Hepatocyte (in vitro differentiated cells): ENCODE measurements around the gene RHEX. TPM values are rescaled to one million over a fixed set of nuclear protein-coding genes. Genes with fewer than 3 reads are reported as not detected.
A peak's percentile ranks its signal among the peaks of the same experiment; 100 is the strongest.

Source experiments
- DNase-seq: peaks from one replicate; pipeline ENCODE4 v3.0.0-alpha.2; 2016; ENCODE audit warnings: low spot score
- H2AFZ ChIP-seq: fragments of 200-600 bp; sonication (generic); 2 replicates; pipeline ENCODE4 v1.6.0; 2016; ENCODE audit warnings: antibody characterized with exemption, mild to moderate bottlenecking
- H3K27ac ChIP-seq: fragments of 200-600 bp; sonication (generic); 2 replicates; pipeline ENCODE4 v1.5.1; 2016; ENCODE audit warnings: mild to moderate bottlenecking
- H3K27me3 ChIP-seq: fragments of 200-600 bp; sonication (generic); 2 replicates; pipeline ENCODE4 v1.6.1; 2016
- H3K36me3 ChIP-seq: fragments of 200-600 bp; sonication (generic); replicated peaks from 2 replicates; pipeline ENCODE4 v1.5.1; 2016; ENCODE audit warnings: low read depth; ENCODE audit not compliant: insufficient read depth
- H3K4me1 ChIP-seq: fragments of 200-600 bp; sonication (generic); 2 replicates; pipeline ENCODE4 v1.5.1; 2016; ENCODE audit warnings: mild to moderate bottlenecking, moderate library complexity; ENCODE audit not compliant: insufficient read depth
- H3K4me2 ChIP-seq: fragments of 200-600 bp; sonication (generic); 2 replicates; pipeline ENCODE4 v1.6.0; 2016
- H3K4me3 ChIP-seq: fragments of 200-600 bp; sonication (generic); 2 replicates; pipeline ENCODE4 v1.5.1; 2016; ENCODE audit warnings: mild to moderate bottlenecking
- H3K79me2 ChIP-seq: fragments of 200-600 bp; sonication (generic); 2 replicates; pipeline ENCODE4 v1.6.0; 2017; ENCODE audit warnings: mild to moderate bottlenecking
- H3K9me2 ChIP-seq: fragments of 200-600 bp; sonication (generic); replicated peaks from 2 replicates; pipeline ENCODE4 v1.6.0; 2017; ENCODE audit warnings: mild to moderate bottlenecking; ENCODE audit not compliant: insufficient read depth
- H3K9me3 ChIP-seq: fragments of 200-600 bp; sonication (generic); 2 replicates; pipeline ENCODE4 v1.5.1; 2016; ENCODE audit warnings: low read depth, mild to moderate bottlenecking
- H4K20me1 ChIP-seq: fragments of 200-600 bp; sonication (generic); 2 replicates; pipeline ENCODE4 v1.6.0; 2016; ENCODE audit warnings: mild to moderate bottlenecking; ENCODE audit not compliant: insufficient read depth, poor library complexity, severe bottlenecking
- EZH2 ChIP-seq: fragments of 200-600 bp; sonication (generic); IDR thresholded peaks from 2 replicates; pipeline ENCODE4 v1.6.1; 2016; ENCODE audit warnings: antibody characterized with exemption, mild to moderate bottlenecking, borderline replicate concordance
- EZH2phosphoT487 ChIP-seq: fragments of 200-600 bp; sonication (generic); IDR thresholded peaks from one replicate; pipeline ENCODE4 v1.6.1; 2018; ENCODE audit warnings: antibody characterized with exemption, mild to moderate bottlenecking, low read depth, moderate library complexity; ENCODE audit not compliant: unreplicated experiment, severe bottlenecking
- WGBS: methylation state at CpG from one replicate; pipeline ENCODE4 v1.1.6; 2016; ENCODE audit warnings: low lambda C conversion rate; ENCODE audit errors: missing lambda C conversion rate; 5-methylcytosine and 5-hydroxymethylcytosine counted together
- polyA plus RNA-seq: library from polyadenylated mRNA; unstranded; fragments of >200 nt; fragmentation: Nextera tagmentation; extraction: Ambion mirVana; gene quantifications from 2 replicates; pipeline ENCODE4 v1.2.1, GENCODE V29; 2016
- total RNA-seq: library from RNA; depleted of rRNA; stranded (reverse); fragments of >200 nt; gene quantifications from 2 replicates; pipeline ENCODE4 v1.2.3, GENCODE V29; 2014
- TF ChIP-seq, protein P1 (sequence below): fragments of 200-600 bp; sonication (generic); IDR thresholded peaks from 2 replicates; pipeline ENCODE4 v1.5.1; 2016; ENCODE audit warnings: antibody characterized with exemption, mild to moderate bottlenecking; ENCODE audit not compliant: poor library complexity

The RHEX gene
- total and polyA plus RNA-seq, 2 experiments from 2014 or later = 0.51 TPM; not detected in 1

DNA sequence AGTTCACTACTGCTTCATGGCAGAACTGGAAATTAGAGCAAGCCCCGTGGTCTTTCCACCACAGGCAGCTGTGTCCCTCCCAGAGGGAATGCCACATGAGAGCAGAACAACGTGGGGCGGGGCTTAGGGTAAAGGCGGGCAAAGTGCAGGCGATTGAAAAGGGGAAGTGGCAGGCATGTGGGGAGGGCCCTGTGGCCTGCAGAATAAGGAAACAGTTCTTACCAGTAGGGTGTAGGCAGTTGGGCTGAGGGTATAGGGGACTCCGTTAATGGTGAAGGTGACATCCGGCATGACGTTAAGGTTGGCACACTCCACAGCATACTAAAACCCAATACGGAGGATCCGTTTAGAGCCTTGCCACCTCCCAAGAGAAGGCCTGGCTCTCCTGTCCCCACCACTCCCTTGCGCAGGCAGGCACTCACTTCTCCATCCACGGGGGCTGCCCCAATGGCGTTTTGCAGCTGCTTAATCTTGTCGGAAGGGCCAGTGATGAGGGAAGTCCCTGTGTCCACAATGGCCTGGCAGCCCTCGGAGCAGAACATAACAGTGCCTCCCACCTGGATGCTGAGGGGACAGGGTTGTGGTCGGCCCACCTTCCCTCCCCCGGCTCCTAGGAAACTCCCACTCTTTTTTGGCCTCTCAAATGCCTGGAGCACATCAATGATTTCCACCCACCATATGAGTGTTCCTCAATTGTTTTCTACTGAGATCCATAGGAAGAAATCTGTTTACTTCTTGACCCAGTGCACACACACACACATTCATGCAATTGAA lies 40.7 kb upstream of the RHEX start:
- WGBS = 85% methylated on average over 17 of the region's 17 CpGs
- Histone ChIP-seq H3K27ac (no peak overlapping the region), H3K4me3 (no peak overlapping the region), H3K4me2 (no peak overlapping the region), H4K20me1 (no peaks in the 10 kb centered on the region), H3K4me1 (no peaks in the 10 kb centered on the region), H3K9me3 (no peaks in the 10 kb centered on the region), H3K36me3 (no peaks in the 10 kb centered on the region), H2AFZ (no peak overlapping the region), H3K79me2 (no peaks in the 10 kb centered on the region), H3K9me2 (no peaks in the 10 kb centered on the region), H3K27me3 (no peaks in the 10 kb centered on the region)
- DNase-seq = peak; percentile 40
- TF ChIP-seq, protein P1, sequence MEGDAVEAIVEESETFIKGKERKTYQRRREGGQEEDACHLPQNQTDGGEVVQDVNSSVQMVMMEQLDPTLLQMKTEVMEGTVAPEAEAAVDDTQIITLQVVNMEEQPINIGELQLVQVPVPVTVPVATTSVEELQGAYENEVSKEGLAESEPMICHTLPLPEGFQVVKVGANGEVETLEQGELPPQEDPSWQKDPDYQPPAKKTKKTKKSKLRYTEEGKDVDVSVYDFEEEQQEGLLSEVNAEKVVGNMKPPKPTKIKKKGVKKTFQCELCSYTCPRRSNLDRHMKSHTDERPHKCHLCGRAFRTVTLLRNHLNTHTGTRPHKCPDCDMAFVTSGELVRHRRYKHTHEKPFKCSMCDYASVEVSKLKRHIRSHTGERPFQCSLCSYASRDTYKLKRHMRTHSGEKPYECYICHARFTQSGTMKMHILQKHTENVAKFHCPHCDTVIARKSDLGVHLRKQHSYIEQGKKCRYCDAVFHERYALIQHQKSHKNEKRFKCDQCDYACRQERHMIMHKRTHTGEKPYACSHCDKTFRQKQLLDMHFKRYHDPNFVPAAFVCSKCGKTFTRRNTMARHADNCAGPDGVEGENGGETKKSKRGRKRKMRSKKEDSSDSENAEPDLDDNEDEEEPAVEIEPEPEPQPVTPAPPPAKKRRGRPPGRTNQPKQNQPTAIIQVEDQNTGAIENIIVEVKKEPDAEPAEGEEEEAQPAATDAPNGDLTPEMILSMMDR = no peak
- no peak for TF ChIP-seq EZH2
- TF ChIP-seq EZH2phosphoT487 = no peak

DNA sequence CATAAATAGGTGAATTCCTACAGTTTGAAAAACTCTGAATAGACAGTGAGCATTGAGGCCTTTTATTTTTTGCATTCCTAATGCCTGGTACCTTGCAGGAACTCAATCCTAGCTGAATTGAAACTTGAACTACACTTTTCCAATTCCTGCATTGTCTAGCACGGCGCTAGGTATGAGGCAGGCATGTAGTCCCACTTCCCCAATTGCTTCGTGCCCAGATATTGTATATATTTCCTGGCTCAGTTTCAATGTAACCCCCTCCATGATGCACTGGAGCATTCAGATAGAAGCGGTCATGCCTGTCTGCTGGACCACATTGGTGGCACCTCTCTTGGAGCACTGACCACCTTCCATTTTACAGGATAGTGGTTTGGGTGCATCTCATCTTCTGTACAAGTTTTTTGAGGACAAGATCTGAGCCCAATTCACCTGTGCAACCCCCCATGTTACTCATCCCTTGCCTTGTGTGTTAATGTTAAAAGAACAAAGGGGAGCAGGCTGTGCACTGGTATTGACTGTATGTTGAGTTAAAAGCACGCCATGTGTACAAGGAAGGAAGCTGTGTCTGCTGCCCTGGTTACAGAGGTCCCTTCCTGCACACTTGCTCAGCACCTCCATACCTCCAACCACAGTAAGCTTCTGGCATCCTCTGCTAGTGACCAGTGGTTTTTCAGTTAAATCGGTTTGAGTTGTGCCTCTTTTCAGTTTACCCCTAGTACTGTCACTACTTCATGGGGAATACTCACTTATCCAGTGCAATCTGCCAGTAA lies 39.8 kb upstream of the RHEX start:
- H4K20me1 ChIP-seq = no peaks in the 10 kb centered on the region
- H3K27ac ChIP-seq = no peak overlapping the region
- 96% methylated on average over 6 of the region's 6 CpGs for WGBS
- TF ChIP-seq EZH2 (no peak), EZH2phosphoT487 (no peak)
- TF ChIP-seq, protein P1 = no peak
- H3K9me2 ChIP-seq = no peaks in the 10 kb centered on the region
- no peak for DNase-seq
- no peaks in the 10 kb centered on the region for H3K9me3 ChIP-seq
- no peaks in the 10 kb centered on the region for H3K4me1 ChIP-seq
- no peak overlapping the region for H2AFZ ChIP-seq
- H3K4me3 ChIP-seq = no peak overlapping the region
- H3K4me2 ChIP-seq = no peak overlapping the region
- H3K79me2 ChIP-seq = no peaks in the 10 kb centered on the region
- H3K36me3 ChIP-seq = no peaks in the 10 kb centered on the region
- H3K27me3 ChIP-seq = no peaks in the 10 kb centered on the region

DNA sequence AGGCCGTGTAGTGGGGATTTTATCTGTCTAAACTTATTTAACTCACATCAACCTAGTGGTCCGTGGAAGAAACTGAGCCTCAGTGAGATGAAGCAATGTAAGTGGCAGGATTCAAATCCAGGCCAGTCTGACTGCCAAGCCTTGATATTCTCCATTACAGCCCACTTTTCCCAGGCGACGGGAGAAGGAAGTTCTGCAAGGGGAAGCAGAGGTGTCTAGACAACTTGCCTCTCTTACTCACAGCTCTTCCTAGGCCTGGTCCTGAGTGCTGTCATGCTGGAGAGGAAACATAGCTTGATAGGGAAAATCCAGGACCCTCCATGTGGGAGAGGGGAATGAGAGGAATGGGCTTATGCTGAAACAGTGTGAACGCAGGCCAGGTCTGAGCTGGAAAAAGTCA lies 38.4 kb upstream of the RHEX start:
- Histone ChIP-seq H3K36me3 (no peaks in the 10 kb centered on the region), H4K20me1 (no peaks in the 10 kb centered on the region), H3K9me2 (no peaks in the 10 kb centered on the region), H3K4me1 (no peaks in the 10 kb centered on the region), H2AFZ (no peak overlapping the region), H3K27me3 (no peaks in the 10 kb centered on the region), H3K27ac (no peak overlapping the region), H3K9me3 (no peaks in the 10 kb centered on the region), H3K4me3 (no peak overlapping the region), H3K4me2 (no peak overlapping the region), H3K79me2 (no peaks in the 10 kb centered on the region)
- no peak for TF ChIP-seq EZH2phosphoT487
- TF ChIP-seq, protein P1 = no peak
- no peak for TF ChIP-seq EZH2
- 77% methylated on average over 5 of the region's 5 CpGs for WGBS
- DNase-seq = no peak
